GM10847 (cell line): ENCODE data around the gene TMEM258.
A peak's percentile ranks its signal among the peaks of the same experiment; 100 is the strongest.

Experiments
- POLR2A ChIP-seq: IDR thresholded peaks from 2 replicates; pipeline ENCODE4 v1.6.1; 2011; ENCODE audit not compliant: insufficient read length; ENCODE audit errors: extremely low read depth

The TMEM258 gene

DNA sequence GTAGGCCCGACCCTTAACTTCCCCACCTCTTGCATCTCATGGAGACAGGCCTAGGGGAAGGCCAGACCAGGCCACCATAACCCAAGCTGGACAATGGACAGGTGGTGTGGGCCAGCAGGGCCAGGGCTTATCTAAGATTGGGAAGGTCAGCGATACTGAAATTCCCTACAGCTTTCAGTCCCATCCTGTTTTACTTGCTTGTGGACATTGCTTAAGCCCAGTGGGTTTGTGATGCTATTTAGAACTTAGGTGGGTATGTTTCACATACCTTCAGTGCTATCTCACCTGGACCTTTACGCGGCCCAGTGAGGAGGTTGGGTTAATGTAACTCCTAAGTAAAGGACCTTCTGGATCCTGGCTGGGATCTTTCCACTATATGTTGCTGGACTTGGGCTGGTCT, 37.4 kb upstream of the TMEM258 start:
- no peak for TF ChIP-seq POLR2A

DNA sequence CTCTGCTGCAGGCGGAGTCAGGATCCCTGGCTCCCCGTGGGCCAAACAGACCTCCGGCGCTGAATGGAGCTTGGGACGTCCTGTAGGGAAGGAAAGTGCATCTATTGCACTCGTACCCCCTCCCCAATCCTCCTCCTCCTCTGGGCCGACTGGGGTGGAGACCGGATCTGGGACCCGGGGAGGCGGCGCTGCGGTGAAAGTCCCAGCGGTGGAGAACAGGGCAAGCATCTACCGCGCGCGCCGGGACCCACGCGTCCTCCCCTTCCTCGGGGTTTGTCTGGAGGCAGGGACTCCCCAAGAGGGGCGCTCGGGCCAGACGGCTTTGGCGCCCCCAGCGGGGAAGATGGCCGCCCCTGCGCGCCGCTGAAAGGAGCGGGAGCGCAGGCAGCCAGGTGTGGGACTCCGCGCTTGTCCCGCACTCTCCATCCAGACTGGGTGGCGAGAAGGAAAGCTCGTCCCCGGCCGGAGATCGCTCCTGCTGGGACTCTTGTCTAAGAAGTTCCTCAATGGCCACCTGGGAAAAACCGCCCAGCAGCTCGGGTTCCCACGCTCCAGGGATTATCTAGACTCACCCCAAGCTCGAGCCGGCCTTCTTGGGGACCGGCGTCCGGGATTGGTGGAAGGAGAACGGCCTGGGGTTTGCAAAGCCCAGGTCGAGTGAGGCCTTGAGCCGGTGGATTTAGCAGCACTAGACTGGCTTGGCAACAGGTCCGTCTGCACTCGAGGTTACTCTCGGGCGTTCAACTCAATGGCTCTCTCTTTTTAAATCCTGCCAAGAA, 36.4 kb upstream of the TMEM258 start:
- TF ChIP-seq POLR2A: no peak

DNA sequence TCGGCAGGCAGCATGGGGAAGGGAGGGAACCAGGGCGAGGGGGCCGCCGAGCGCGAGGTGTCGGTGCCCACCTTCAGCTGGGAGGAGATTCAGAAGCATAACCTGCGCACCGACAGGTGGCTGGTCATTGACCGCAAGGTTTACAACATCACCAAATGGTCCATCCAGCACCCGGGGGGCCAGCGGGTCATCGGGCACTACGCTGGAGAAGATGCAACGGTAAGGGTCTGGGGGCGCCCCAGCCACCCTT, 35.9 kb upstream of the TMEM258 start:
- no peak for TF ChIP-seq POLR2A

DNA sequence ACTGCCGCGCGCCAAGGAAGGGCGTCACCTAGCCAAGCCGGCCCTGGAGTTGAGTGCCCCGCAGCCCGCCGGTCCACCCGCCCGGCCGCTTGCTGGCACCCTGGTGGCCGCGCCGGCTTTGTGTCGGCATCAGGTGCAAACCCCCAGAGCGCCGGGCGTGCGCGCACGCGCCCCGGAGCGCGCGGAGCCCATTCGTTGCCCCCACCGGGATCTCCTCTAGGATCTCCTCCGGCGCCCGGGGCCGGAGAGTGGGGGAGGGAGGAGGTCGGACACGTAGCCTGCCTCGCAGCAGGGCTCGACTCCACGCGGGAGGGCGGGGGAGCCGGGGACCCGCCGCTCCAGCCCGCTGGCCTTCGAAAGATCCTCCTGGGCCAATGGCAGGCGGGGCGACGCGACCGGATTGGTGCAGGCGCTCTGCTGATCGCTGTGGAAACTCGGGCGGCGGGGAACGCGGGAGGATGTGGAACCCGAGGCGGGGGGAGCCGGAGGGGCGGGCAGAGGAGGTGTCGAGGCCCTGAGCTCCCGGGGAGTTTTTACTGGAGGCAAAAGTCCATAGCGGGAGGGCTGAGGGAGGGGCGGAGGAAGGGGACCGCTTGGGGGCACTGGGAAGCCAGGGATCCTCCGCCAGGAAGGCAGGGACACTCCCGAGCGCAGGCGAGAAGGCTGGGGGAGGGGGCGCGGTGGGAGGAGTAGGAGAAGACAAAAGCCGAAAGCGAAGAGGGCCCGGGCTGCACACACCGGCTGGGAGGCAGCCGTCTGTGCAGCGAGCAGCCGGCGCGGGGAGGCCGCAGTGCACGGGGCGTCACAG, 35.4 kb upstream of the TMEM258 start, which contains the start of gene FADS2:
TSS of gene FADS2 (plus strand) at position 730 of the 808 bp plus-strand sequence. CDS start 91 bp downstream, outside the sequence.
- TF ChIP-seq POLR2A: peak; percentile 92

DNA sequence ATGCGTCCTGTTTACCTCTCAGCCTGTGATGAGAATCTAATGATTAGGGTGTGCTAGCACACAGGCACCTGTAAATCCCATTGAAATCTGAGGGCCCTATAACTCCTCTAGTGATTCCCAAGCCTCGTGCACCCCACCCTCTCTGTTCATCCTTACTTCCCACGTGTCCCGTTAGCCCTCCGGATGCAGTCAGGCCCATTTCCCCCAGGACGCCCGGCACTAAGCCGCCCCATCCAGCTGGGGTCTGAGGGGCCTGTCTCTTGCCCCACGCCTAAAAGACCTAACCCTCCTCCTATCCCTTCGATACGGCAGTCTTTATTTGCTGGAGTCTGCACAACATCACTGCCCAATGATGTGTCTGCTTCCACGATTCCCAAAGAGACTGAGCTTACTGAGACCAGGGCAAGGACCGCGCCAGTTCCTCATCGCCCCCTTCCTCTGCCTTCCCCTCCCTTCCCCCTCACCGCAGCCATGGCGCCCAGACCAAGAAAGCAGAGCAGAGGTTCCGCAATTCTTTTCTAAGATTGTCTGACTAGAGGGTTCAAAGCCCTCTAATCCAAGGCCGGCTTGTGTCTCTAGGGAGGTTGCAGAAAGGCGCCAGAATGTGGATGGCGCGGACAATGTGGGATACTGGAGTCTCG, 34.7 kb upstream of the TMEM258 start:
- TF ChIP-seq POLR2A: no peak

DNA sequence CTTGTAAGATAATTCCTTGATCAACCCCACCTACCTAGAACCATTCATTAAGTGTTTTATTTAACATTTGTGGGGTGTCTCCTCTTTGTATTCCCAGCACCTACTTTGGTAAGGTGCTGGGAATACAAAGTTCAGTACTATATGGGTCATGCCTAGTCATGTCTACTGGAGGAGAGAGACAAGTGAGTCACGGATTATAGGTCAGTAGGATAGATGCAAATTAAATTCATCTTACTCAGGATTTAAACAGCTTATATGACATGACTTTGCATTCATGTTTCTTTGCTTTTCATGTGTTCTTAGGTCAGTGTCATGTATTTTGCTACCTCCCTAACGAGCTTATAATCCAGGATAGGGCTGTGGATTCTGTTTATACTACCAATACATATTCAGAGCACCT, 27.8 kb upstream of the TMEM258 start:
- no peak for TF ChIP-seq POLR2A

DNA sequence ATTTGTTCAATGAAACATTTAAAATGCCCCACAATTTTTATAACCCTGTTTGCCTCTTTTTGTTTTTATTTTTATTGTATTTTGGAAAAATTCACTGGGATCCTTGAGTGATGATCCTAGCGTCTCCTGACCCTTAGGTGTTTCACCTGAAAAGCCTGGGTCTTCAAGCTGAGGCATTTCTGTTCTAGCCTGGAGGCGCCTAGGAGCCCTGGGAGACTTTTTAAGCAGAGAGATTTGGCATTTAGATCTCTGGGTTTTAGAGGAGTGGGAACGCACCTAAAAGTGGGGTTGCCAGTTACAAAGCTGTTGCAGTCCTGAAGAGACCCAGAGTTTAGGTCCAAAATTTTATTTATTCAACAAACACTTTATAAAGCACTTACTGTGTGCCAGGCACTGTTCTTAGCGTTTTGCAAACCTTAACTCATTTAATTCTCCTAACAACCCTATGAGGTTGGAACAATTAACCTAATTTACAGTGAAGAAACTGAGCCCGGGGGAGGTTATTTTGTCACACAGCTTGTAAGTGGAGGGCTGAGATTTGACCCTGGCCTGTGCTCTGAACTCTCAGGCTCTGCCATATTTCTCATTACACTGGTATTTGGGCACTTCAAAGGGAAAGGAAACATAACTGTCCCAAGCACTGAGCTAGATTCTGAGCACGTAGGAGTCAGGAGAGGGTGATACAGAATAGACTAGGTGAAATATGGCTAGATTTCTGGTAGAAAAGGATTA, 25.2 kb upstream of the TMEM258 start:
- no peak for TF ChIP-seq POLR2A

DNA sequence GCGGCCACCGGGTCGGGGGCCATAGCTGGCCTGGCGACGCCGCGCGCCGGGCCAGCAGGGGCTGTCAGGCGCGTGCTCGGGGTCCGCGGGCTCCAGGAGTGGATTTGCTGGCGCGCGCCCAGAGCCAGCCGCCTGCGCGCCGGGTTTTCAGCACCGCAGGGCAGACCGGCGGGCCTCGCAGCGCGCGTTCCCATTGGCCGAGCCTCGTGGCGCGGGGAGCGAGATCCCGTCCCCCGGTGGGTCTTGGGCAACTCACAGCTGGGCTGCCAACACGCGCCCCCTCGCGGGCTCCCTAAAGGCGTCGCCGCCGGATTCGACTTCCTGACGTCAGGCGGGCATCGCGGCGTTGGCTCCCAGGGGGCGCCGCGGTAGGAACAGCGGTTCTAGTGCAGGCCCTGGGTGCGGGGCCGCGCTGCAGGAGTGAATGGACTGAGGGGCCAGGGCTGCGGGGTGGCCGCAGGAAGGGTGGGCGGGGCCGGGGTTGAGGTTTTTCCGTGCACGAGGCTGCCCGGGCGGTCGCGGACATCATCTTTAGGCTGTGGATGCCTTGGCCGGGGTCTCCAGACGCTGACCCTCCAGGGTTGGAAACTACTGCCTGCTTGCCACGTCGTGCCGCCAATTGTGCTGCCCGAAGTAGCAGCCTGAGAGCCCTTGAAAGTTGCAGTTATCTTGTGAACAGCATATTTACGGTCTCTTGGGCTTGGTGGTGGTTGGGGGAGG, 24.5 kb upstream of the TMEM258 start, which contains the start of gene FADS1:
TSS of gene FADS1 (minus strand) at position 268 of the 720 bp plus-strand sequence. CDS start at position 194, 74 bp downstream.
- peak; percentile 23 for TF ChIP-seq POLR2A

DNA sequence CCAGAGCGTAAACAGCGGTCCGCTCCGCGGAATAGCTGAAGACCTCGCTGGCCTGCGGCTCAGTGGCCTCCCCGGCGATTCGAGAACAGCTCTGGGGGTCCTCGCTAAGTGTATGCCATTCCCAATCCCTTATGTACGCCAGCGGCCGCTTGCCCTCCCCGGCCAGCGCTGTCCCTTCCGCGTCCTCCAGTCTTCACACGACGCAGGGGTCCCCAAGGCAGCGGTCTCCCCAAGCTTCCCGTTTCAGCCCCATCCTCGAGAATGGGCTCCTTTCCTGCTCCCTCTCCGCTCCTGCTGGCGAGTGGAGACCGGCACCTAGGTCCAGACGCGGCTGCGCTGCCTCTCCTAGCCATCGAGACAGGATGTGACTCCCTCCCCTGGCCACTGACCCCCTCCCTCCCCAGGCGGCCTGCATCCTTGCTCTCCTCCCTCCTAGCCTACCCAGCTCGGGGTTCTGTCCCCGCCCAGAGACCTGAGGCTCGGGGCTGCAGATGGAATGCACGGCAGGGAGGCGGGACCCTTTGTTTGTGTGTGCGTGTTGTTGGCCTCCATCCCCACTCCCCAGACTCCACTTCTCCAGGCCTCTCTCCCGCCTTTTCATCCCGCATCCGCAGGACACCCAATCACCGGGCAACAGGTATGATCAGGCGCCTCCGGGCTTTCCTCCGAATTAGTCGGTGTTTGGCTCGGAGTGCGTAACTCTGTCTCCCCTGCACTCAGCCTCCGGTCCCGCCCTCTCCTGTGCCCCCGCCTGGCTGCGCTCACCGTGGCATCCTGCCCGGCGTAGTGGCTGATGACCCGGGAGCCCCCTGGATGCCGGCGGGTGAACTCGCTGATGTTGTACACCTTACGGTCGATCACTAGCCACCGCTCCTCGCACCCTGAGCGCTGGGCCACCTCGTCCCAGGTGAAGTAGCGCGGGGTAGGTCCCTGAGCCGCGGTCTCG, 23.7 kb upstream of the TMEM258 start:
- TF ChIP-seq POLR2A: no peak

DNA sequence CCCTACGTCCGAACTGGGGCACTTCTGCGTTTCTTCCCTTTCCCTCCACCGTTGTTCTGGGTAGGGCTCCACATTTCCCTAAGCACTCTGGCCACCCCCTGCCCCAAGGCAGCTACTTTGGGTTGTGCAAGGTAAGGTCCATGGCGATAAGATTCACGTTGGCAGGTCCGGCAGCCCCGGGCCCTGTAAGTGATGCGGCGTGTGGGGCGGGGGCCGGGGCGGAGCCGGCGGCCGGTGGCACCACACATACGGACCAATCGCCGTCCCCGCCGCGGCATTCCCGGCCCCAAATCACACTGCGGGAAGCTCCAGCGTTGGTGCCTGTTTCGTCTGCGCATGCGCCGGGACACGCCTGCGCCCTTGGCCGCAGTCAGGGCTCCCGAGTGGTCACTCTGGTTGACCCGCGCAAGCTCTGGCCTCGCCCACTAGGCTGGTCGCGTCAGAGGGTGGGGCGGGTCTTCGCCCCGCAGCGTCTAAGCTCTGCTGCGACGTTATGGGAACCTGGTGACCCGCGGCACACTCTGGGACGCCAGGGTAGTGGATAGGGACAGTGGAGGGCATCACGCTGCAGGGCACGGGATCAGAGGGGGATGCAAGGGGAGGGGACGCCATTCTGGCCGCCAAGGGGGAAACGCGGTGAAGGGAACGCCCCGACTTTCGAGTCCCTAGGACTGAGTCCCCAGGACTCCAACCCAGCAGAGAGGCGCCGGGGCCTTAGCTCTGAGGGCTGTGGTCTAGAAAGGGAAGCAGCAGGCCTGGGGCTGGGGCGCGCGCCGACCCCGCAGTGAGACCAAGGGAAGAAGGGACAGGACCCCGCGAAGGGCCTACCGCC, 22.8 kb upstream of the TMEM258 start:
- peak; percentile 42 for TF ChIP-seq POLR2A

DNA sequence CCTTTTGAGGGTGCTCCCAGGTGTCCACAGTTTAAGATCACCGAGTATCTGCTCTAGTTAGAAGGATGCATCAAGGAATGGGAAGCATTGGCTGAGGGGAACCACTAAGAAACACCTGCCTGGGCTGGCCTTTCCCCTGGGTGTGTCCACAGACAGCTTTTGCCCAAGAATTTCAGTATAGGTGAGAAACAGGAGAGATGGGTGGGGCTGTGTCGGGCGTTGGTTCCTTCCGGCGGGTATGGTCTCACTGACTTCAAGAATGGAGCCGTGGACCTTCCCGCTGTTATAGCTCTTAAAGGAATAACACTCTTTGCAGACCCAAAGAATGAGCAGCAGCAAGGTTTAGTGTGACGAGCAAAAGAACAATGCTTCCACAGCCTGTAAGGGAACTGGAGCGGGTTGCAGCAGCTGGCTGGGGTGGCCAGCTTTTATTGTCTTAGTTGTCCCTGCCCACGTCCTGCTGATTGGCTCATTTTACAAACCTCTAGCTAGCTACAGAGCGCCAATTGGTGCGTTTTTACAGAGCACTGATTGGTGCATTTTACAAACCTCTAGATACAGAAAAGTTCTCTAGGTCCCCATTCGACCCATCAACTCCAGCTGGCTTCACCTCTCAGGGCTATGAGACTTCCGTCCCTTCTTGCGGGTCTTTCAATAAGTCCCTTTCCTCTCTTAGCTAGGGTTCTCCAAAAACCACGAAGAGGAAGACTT, 22.0 kb upstream of the TMEM258 start:
- TF ChIP-seq POLR2A: no peak
